ENCODE measurements around the gene TRMT5.

The TRMT5 gene

DNA sequence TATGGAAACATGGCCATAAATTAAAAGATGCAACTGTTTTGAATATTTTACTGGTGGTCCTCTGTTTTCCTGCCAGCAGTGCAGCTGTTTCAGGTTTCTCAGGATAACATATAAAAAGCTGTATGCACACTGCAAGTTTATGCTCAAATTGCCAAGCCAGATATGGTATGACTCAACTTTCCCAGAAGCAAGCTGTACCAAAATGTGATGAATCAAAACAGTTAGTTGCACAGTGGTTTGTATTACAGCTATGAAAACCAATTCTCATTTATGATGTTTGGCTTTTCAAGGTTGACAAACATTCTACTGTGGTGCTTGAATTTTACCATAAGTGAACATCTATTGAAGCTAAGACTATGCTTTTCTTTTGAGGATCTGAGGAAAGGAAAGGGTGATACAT lies 15.5 kb downstream of the TRMT5 start:
- no peak for TF ChIP-seq ZFX (IDR thresholded peaks at IDR 0.05)
- TF ChIP-seq, protein P1, sequence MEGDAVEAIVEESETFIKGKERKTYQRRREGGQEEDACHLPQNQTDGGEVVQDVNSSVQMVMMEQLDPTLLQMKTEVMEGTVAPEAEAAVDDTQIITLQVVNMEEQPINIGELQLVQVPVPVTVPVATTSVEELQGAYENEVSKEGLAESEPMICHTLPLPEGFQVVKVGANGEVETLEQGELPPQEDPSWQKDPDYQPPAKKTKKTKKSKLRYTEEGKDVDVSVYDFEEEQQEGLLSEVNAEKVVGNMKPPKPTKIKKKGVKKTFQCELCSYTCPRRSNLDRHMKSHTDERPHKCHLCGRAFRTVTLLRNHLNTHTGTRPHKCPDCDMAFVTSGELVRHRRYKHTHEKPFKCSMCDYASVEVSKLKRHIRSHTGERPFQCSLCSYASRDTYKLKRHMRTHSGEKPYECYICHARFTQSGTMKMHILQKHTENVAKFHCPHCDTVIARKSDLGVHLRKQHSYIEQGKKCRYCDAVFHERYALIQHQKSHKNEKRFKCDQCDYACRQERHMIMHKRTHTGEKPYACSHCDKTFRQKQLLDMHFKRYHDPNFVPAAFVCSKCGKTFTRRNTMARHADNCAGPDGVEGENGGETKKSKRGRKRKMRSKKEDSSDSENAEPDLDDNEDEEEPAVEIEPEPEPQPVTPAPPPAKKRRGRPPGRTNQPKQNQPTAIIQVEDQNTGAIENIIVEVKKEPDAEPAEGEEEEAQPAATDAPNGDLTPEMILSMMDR (conservative IDR thresholded peaks at IDR 0.05), result no peak
- no peak overlapping the region for H3K27ac ChIP-seq

- TF ChIP-seq ZFX (IDR thresholded peaks at IDR 0.05), result no peak
- TF ChIP-seq, protein P1 (conservative IDR thresholded peaks at IDR 0.05), result no peak
- H3K27ac ChIP-seq, result no peak overlapping the region
Measured at GRCh38 chr14:60964904-60965303, 16.0 kb downstream of the TRMT5 start.

- no peak for TF ChIP-seq ZFX (IDR thresholded peaks at IDR 0.05)
- TF ChIP-seq, protein P1 (conservative IDR thresholded peaks at IDR 0.05), result no peak
- H3K27ac ChIP-seq, result no peak overlapping the region
Measured at GRCh38 chr14:60963761-60964160, 17.1 kb downstream of the TRMT5 start.

GRCh38 chr14:60958146-60958545 lies 22.7 kb downstream of the TRMT5 start:
- TF ChIP-seq, protein P1 (conservative IDR thresholded peaks at IDR 0.05), result no peak
- TF ChIP-seq ZFX (IDR thresholded peaks at IDR 0.05), result no peak
- no peak overlapping the region for H3K27ac ChIP-seq

- TF ChIP-seq ZFX (IDR thresholded peaks at IDR 0.05), result no peak
- TF ChIP-seq, protein P1 (conservative IDR thresholded peaks at IDR 0.05), result no peak
- H3K27ac ChIP-seq, result no peak overlapping the region
Measured at GRCh38 chr14:60956632-60957031, 24.2 kb downstream of the TRMT5 start.

DNA sequence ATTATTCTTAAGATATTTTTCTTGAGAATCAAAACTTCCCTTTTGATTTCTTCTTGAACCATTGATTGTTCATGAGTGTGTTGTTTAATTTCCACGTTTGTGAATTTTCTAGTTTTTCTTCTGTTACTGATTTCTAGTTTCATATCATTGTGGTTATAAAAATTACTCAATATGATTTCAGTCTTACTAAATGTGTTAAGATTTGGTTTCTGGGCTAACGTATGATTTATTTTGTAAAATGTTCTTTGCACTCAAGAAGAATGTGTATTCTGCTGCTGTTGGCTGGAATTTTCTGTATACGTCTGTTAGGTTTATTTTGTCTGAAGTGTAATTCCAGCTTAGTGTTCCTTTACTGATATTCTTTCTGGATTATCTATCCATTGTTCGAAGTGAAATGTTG lies 24.7 kb downstream of the TRMT5 start:
- H3K27ac ChIP-seq, result no peak overlapping the region
- TF ChIP-seq ZFX (IDR thresholded peaks at IDR 0.05), result no peak
- TF ChIP-seq, protein P1 (conservative IDR thresholded peaks at IDR 0.05), result no peak

- TF ChIP-seq, protein P1 (conservative IDR thresholded peaks at IDR 0.05), result no peak
- TF ChIP-seq ZFX (IDR thresholded peaks at IDR 0.05), result no peak
- H3K27ac ChIP-seq, result no peak overlapping the region
Measured at GRCh38 chr14:60951776-60952435, 29.0 kb downstream of the TRMT5 start.

Measured in C4-2B (cell line).